HG02973 (cell line): Measurements from ENCODE around the gene SLC26A6.
A peak's percentile ranks its signal among the peaks of the same experiment; 100 is the strongest.

Source experiments
- ATAC-seq: cut with Tn5 transposase; IDR thresholded peaks from one replicate; pipeline ENCODE4 v1.9.1; 2021; ENCODE audit warnings: moderate library complexity; ENCODE audit not compliant: unreplicated experiment

SLC26A6 gene

DNA sequence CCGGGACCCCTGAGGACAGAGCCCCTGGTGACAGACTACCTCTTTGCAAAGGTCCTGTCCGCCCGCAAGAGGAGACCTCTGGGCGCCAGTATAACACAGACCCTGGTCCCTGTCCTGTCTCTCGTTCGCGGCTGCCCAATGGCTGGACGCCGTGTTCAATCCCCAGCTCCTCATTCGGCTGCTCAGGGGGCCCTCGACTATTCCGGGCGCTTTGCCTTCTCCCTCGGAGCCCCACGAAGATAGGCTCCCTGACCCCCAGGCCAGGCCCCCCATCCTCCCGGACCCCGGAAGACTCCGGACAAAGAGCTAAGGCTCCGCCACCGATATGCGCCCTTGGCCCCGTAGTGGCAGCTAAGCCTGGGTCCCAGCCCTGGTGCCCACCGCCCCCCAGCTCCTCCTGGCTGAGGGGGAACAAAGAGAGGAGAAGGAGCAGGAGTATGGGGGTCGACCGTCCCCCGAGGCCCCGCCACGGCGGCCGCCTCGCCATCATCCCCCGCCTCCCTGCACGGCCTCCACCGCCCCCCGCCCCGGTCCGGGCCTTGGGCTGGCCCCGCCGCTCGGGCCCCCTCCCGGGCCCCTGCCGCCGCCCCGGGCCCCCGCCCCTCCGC lies 27.0 kb upstream of the SLC26A6 start:
- ATAC-seq: no peak

DNA sequence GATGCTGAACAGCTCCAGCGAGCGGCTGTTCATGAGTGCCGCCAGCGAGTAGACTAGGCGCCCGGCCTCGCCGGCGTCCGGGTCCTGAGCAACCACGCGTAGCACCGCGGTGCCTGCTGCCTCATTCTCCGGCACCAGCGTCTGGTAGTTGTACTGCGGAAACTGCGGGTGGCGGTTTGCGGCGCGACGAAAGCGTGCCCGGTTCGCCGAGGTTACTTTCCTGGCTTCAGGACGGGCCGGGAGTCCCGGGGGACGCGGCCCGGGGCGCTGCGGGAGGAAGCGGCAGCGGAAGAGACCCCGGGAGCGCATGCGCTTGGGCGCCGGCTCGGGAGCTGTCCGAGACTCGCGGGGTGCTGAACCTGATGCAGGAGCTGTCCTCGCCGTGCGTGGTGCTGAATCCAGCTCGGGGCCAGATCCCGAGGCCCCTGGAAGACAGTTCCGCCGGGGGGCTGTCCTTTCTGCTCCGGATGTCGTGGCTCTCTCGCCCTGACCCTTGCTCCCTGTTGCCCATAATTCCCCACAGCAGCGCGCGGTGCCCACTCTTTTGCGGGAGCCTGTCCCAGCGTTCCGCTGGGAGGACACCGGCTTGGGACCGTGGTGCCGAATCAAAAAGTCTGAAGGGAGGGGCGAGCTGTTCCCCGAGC lies 26.4 kb upstream of the SLC26A6 start:
- no peak for ATAC-seq

DNA sequence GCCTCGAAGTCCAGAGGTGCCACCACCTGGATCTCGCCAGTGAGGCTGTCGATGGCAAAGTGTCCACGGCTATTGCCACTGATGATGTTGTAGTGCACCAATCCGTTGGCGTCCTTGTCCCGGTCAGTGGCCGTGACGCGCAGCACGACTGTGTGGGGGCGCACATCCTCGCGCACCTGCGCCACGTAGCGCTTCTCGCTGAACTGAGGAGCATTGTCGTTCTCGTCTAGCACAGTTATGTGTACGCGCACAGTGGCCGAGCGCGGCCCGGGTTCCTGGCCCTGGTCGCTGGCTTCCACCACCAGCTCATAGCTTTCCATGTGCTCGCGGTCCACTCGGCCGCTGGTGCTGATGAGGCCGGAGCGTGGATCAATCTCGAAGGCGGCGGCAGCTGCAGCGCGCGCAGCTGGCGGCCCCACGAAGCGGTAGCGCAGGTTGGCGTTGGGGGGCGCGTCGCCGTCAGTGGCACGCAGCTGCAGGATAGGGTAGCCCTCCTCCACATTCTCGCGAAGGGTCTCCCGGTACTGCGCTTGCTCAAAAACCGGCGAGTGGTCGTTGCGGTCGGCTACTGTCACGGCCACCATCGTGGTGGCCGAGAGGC lies 25.6 kb upstream of the SLC26A6 start:
- no peak for ATAC-seq

DNA sequence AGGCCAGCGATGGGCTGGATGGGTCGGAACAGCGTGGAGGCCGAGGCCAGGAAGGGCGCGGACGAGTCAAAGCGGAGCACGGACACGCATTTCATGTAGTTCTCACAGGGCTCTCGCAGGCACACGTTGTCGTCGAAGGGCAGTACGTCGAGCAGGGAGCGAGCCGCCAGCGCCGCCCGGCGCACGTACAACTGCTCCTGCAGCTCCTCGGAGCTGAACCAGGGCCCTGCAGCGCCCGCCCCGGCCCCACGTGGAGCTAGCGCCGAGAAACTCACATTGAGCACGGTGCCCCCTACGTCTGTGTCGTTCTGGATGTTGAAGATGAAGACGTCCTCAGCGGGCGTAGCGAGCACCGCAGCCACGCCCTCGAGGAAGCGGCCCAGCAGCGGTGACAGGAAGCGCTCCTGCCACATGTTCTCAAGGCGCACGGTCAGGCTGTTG lies 21.6 kb upstream of the SLC26A6 start:
- ATAC-seq: no peak

DNA sequence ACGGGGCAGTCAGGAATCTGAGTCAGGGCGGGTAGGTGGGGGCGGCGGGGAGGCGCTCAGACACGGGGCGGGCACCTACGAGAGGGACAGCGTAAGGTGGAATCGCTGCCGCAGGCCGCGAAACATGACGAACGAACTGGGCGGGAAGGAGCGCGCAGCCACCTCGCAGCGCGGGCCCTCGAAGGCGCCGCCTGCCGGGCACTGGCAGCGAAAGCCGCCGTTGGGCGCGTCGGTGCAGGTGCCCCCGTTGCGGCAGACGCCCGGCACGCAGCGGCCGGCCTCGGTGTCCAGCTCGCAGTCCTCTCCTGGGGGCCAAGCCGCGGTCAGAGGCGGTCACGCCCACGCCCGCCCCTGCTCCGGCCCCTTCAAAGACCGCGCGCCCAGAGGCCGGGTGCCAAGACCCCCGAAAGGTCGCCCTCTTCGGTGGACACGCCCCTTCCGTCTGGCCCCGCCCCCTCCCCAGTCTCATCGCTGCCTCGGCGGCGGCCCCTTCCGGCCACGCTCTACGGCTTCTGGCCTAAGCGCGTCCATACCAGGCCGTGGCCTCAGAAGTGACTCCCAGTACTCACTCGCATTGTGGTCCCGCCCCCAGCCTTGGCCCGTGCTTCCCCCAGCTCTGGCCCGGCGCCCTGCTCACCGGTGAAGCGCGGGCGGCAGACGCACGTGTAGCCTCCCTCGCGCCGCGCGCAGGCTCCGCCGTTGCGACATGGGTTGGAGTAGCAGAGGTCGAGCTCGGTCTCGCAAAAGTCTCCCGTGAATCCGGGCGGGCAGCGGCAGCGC lies 21.0 kb upstream of the SLC26A6 start:
- peak; percentile 39 for ATAC-seq

DNA sequence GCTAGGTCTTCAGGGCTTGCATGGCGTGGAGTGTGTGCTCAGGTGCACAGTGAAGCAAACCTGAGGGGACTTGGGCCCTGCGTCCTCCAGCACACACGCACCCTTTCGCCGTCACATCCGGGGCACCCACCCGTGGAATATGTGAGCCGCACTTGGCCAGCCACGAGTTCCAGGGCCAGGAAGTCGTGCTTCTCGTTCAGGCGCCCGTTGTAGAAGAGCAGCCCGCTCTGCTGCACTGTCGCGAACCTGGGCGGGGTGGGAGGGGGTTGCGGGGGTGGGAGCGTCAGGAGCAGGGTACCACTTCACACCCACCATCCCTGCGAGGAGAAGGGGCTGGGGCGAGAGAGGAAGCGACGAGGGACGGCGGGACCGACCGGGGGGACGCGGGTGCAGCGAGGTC lies 20.3 kb upstream of the SLC26A6 start:
- no peak for ATAC-seq

DNA sequence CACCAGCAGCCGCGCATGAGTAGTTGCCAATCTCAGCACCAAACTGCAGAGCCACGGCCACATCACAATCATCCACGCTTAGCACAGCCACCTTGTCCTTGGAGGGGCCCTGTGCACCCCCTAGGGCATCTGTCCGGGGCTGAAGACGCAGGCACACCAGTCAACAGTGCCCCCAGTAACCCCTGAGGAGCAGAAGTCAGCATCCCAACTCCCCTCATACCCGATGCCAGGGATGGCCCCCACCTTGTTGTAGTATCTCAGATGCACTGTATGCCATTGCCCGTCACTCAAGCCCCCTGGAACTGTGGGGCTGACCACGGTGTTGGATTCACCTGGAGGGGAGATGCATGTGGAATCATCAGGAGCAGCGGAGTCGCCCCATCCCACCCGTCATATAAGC lies 19.8 kb upstream of the SLC26A6 start:
- no peak for ATAC-seq

DNA sequence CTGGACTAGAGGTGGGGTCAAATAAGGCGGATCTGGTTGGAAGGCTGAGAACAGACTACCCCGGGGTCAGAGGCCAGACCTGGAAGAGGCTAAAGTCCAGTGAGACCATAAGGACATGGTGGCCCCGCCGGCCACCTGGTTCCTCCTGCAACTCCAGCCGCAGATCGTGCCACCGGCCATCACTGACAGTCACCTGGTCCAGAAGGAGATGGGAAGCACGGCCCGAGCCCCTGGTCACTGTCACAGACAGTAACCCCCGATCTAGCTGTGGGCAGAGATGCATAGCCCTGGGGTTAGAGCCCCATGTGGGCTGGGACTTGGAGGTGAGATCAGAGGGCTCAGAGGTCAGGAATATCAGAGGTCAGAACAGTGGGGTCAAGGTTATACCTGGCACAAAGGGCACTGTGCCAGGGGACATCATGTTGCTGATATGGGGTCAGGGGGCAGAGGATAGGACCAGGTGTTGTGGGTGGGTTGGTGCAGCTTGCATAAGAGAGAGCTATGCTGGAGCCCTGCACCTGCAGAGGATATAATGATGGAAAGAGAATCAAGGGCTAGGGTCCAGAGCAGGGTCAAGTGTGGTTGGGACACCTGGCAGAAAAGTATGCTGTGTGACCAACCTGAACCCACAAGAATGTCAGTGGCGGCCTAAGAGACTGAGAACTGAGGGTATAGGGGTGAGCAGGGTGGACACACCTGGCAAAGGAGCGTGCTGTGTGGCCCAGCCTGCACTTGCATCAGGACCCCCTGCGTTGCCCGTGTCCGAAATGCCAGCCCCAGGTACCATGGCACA lies 17.9 kb upstream of the SLC26A6 start:
- ATAC-seq: no peak

DNA sequence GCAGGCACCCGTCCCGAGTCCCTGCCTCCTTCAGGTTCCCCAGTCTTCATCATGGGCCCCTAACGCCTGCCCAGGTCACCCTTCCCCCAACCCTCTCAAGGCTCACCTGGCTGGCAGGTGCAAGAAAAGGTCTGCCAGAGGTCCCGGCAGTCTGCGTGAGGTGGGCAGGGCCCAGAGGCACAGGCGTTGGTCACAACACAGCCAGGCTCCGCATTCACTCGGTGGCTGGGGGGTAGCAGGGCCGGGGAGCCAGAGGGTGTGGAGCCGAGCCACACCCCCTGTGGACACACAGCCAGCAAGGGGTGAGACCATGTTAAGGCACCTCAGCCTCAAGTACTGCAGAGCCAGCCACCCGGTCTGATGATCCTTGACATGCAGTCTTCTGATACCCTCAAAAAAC lies 16.5 kb upstream of the SLC26A6 start:
- ATAC-seq: no peak

DNA sequence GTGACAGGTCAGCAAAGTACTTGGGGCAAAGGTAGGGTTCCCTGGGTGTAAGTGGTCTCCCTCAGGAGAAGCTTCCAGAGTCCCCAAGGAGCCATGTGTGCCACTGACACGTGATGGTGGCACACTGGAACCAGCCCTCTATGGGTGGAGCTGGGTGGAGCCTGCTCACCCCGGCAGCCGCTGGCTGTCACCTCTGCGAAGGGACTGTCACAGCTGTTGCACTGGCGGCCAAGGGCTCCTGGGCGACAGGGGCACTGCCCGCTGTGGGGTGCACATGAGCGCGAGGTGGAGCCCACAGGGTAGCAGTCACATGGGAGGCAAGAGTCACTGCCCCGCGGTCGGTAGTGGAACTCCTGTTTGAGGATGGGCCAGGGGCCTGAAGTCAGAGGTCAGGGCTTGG lies 15.5 kb upstream of the SLC26A6 start:
- no peak for ATAC-seq

DNA sequence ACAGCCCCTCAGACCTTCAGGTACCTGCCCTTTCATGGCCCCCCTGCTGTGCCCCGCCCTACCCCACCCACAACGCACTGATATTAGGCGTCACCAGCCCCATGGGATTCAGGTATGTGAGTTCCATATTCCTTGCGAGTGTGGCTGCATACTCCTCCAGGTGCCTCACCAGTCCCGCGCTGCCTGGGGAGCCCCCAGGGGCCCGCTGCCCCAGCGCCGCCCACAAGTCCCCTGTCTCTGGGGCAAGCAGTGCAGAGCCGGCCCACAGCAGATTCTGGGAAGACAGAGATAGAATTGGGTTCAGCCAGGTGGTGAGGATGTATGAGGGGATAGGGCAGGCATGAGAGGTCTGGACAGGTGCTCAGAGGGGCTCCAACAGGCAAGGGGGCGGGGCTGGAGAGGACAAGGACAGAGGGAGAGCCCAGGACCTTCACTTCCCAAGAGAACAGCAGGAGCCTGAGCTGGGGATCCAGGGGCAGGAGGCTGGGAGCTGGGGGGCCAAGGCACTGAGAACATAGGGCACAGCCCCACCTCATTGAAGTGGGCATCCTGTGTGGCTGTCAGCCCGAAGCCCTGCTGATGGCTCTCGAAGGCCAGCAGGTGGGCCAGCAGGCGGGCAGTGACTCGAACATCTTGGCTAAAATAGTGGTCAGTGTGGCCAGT lies 13.1 kb upstream of the SLC26A6 start:
- ATAC-seq: no peak

DNA sequence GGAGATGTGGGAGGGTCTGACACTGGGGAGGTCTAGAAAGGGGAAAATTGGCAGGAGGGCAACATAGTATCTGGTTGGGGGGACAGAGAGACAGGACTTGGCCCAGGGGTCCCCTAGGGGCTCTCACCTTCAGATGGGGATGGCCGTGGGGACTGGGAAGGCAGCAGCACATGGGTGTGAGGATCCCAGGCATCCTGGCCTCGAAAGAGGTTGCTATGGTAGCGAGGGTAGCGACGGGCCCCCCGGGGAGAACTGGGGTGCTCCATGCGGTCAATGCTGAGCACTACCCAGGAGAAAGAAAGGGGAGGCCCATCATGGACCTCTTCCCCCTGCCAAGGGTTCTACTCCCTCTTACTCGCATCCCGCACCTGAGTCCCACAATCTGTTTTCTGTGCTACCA lies 12.5 kb upstream of the SLC26A6 start:
- ATAC-seq: no peak

DNA sequence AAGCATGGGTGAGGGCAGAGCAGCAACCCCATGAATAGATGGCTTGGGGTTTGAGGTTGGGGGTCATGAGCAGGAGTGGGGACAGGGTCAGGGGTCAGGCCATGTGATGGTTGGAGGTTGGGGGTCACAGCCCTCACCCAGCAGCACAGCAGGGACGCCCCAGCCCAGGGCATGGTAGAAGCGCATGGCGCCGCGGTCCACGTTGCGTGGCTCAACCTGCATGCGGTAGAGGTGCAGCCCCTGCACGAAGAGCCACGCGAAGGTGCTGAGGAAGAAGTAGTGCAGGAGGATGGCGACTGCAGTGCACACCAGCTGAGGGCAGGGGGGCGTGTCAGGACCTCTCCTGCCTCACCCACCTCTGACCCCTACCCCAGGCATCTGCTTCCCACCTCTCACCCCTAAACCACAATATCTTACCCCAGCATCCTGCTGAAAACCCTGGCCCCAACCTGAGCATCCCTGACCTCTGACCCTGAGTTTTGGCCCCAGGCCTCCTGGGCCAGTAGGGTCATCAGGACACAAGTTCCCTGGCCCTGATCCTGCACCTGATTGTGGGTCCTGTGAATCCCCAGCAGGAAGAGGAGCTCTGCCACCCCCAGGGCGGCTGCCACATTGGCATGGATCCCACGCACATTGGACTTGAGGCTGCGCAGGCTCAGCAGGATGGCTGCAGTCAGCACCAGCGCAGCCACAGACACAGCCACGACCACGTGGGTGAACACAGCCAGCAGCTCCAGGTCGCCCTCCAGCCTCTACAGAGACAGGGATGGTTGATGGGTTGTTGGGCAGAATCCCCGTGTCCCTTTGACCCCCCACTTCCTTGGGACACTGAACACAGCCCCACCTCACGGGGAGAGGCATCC lies 9.9 kb upstream of the SLC26A6 start:
- ATAC-seq: no peak

DNA sequence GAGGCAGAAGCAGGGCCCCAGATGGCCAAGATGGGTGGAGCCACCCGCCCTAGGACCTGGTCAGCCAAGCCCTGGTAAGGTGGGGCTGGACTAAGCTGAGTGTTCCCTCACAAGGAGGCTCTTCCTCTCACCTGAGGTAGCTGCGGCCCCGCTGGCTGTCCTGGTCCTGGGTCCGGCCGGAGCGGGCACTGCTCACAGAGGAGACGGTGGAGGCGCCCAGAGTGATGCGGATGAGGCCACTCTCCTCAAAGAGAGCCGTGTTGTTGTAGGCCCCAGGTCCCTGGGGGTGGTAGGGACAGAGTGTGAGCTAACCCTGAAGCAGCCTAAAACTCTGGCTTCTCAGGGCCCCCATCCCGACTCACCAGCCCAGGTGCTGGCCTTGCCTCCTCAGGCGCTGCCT lies 7.3 kb upstream of the SLC26A6 start:
- no peak for ATAC-seq

DNA sequence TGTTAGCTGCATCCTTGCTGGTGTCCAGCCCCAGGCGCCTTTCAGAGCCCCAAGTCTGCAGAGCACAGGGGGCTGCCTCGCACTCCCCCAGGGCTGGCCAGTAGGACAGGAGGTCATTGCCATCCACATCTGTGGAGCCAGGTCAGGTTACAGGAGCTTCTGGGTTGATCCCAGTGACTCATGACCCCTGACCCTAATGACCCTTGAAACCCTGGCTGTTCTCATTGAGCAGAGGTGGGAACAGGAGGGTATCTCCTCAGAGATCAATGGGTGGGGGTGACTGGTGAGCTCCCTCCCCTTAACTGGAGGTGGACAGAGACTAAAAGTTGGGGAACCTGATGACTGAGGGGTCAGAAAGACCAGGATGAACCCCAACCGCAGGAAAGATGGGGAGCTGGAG lies 6.1 kb upstream of the SLC26A6 start:
- ATAC-seq: no peak

DNA sequence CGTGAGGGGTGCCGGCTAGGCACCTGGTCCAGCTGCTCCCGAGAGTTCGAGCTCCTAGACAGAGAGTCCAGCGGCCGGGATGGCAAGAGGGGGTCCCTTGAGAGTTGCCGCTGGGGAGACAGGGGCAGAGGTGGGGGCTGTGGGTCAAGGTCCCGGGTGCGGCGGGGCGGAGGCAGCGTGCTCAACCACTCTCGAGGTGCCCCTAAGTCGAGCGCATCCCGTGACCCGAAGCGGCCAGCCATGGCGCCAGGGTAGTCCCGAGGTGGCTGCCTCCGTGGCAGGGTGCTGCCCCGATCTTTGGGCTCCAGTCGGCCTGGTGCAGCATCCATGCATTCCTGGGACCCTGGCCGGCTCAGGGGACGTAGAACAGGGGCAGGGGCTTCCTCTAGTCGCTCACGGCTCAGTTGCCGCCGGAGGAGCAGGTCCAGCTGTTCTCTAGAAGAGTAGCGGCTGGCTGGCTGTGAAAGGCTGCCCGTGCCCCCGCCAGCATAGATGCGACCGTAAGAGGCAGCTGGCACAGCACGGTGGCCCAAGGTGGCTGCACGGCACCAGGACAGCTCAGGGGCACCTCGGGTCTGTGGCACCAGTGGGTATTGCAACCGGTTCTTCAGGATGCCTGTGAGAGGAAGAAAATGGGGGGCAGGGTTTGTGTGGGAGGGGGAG lies 4.8 kb upstream of the SLC26A6 start:
- no peak for ATAC-seq

DNA sequence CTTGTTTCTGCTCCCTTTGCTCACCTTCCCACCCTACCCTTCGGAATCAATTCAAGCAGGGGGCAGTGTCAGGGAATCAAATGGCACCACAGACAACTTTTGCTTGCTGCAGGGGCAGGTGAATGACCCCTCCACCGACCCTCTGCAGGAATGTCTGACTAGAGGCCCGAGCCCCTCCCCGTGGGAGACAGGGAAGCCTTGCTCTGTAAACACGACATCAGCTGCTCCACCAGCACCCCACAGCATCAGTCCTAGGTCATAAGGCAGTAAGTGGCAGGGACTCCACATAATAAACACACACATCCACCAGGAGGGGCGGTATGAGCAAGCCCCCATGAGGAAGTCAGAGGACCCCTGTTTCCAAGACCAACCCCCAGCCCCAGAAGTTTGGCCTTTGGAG lies 2.0 kb upstream of the SLC26A6 start:
- ATAC-seq: no peak

DNA sequence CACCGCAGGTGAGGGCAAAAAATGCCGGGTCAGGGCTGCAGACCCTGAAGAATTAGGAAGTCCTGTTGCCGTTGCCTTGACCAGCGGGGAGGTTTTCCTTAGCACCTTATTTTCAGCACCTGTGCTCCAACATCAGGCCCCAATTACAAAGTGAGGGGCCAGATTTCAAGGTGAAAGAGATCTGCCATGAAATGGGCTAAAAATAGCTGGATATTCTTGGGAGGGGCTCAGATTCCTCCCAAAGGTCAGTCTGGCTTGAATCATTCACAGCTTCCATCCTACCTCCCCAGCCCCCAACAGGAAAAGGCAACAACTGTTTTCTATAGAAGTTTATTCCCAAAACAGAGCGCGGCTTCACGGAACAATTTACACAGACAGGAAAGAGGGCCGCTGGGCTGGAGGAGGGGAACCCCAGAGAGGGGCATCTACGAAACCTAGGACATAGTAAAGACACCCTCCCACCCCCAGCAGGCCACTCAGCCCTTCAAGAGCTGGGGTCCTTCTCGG lies 941 bp upstream of the SLC26A6 start:
- ATAC-seq: no peak

DNA sequence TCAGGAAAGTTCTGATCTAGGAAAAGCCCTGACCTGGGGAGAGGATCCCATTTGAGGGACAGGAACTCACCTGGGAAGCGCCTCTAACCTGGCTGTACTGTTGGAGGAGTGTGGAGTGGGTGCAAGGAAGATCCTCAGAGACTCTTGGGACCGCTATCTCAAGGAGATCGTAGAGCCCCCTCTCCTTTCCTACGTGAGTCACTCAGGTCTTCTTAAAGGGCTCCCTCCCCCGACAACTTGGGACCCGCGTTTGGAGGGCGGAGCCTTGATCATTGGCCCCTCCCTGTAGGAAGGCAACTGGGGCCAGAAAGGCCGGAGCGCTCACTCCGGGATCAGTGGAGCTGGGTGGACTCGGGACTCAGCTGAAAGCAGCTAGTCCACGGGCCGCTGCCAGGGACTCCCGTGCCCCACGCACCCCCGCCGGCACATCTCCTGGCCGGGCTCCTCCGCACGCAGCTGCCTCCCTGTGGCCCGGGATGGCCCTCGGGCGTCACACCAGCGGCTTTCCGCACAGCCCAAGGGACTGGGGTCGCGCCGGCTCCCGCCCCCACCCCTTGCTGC lies 520 bp downstream of the SLC26A6 start:
- peak; percentile 12 for ATAC-seq
